Karpas-422 (cell line): ENCODE results near the gene ZBTB42. TPM values are rescaled to one million over a fixed set of nuclear protein-coding genes. Genes with fewer than 3 reads are reported as not detected.

Source experiments
- DNase-seq: peaks from one replicate; pipeline ENCODE4 v3.0.0-alpha.2; 2015
- H2AFZ ChIP-seq: fragments of 200-600 bp; sonication (generic); 2 replicates; pipeline ENCODE4 v1.6.1; 2014; ENCODE audit warnings: antibody characterized with exemption, low read length, mixed read lengths
- H3K27ac ChIP-seq: fragments of 200-600 bp; sonication (generic); 2 replicates; pipeline ENCODE4 v1.5.1; 2014; ENCODE audit warnings: mild to moderate bottlenecking, low read length, moderate library complexity
- H3K27me3 ChIP-seq: fragments of 200-600 bp; sonication (generic); 2 replicates; pipeline ENCODE4 v1.6.1; 2014; ENCODE audit warnings: low read length, mixed read lengths
- H3K36me3 ChIP-seq: fragments of 200-600 bp; sonication (generic); 2 replicates; pipeline ENCODE4 v1.6.1; 2014; ENCODE audit warnings: low read length, mixed read lengths; ENCODE audit not compliant: insufficient read depth
- H3K4me1 ChIP-seq: fragments of 200-600 bp; sonication (generic); 2 replicates; pipeline ENCODE4 v1.6.1; 2014; ENCODE audit warnings: mild to moderate bottlenecking, low read length, mixed read lengths
- H3K4me2 ChIP-seq: fragments of 200-600 bp; sonication (generic); 2 replicates; pipeline ENCODE4 v1.6.1; 2014; ENCODE audit warnings: low read length, low read depth, mild to moderate bottlenecking; ENCODE audit not compliant: poor library complexity, severe bottlenecking
- H3K4me3 ChIP-seq: fragments of 200-600 bp; sonication (generic); 2 replicates; pipeline ENCODE4 v1.5.1; 2014; ENCODE audit warnings: mild to moderate bottlenecking, antibody characterized with exemption, low read length, mixed read lengths
- H3K79me2 ChIP-seq: fragments of 200-600 bp; sonication (generic); 2 replicates; pipeline ENCODE4 v1.6.1; 2014; ENCODE audit warnings: mild to moderate bottlenecking, low read length, mixed read lengths
- H3K9ac ChIP-seq: fragments of 200-600 bp; sonication (generic); 2 replicates; pipeline ENCODE4 v1.6.0; 2014; ENCODE audit warnings: low read length
- H3K9me2 ChIP-seq: fragments of 200-600 bp; sonication (generic), shearing (Covaris generic); replicated peaks from 2 replicates; pipeline ENCODE4 v1.6.0; 2014; ENCODE audit warnings: mild to moderate bottlenecking, low read length, moderate library complexity; ENCODE audit not compliant: insufficient read depth
- H3K9me3 ChIP-seq: fragments of 300-700, 200-600 bp; sonication (generic); 2 replicates; pipeline ENCODE4 v1.6.1; 2014; ENCODE audit warnings: low read length, mixed read lengths
- H4K20me1 ChIP-seq: fragments of 200-600 bp; sonication (generic); 2 replicates; pipeline ENCODE4 v1.6.1; 2014; ENCODE audit warnings: mild to moderate bottlenecking, antibody characterized with exemption, low read length, low read depth; ENCODE audit not compliant: insufficient read depth
- total RNA-seq: library from RNA; depleted of rRNA; stranded (reverse); fragments of >200 nt; shearing (Covaris generic); gene quantifications from 2 replicates; pipeline ENCODE4 v1.2.3, GENCODE V29; 2014; ENCODE audit warnings: low replicate concordance

The ZBTB42 gene
- total RNA-seq, 1 experiment from 2014 or later = 0.45 TPM

GRCh38 chr14:104772707-104773504 lies 28.0 kb upstream of the ZBTB42 start:
- Histone ChIP-seq H2AFZ (no peak overlapping the region), H3K4me3 (no peak overlapping the region), H3K4me1 (peaks cover 5% of the 10 kb centered on the region), H3K9me2 (no peaks in the 10 kb centered on the region), H3K9me3 (peaks cover 7% of the 10 kb centered on the region; the same call in 1 of the 2 replicates), H3K27me3 (no peaks in the 10 kb centered on the region), H4K20me1 (0 out of 2 replicates have a peak, but pooled peaks cover 8% of the 10 kb centered on the region), H3K27ac (no peak overlapping the region), H3K79me2 (no peaks in the 10 kb centered on the region), H3K36me3 (peaks cover 58% of the 10 kb centered on the region), H3K9ac (no peak overlapping the region), H3K4me2 (no peak overlapping the region)
- DNase-seq = no peak

GRCh38 chr14:104773505-104774452 lies 27.1 kb upstream of the ZBTB42 start:
- Histone ChIP-seq H2AFZ (no peak overlapping the region), H3K36me3 (peaks cover 59% of the 10 kb centered on the region), H3K4me3 (no peak overlapping the region), H3K9me2 (no peaks in the 10 kb centered on the region), H3K9ac (no peak overlapping the region), H3K9me3 (peaks cover 7% of the 10 kb centered on the region; the same call in 1 of the 2 replicates), H3K79me2 (no peaks in the 10 kb centered on the region), H3K4me1 (peaks cover 3% of the 10 kb centered on the region), H3K27me3 (no peaks in the 10 kb centered on the region), H4K20me1 (peaks cover 17% of the 10 kb centered on the region; the same call in 1 of the 2 replicates), H3K4me2 (no peak overlapping the region), H3K27ac (no peak overlapping the region)
- no peak for DNase-seq

- Histone ChIP-seq H3K27me3 (no peaks in the 10 kb centered on the region), H3K4me1 (no peaks in the 10 kb centered on the region), H3K9ac (no peak overlapping the region), H2AFZ (no peak overlapping the region), H4K20me1 (peaks cover 17% of the 10 kb centered on the region; the same call in 1 of the 2 replicates), H3K4me3 (no peak overlapping the region), H3K79me2 (no peaks in the 10 kb centered on the region), H3K36me3 (peaks cover 59% of the 10 kb centered on the region), H3K4me2 (no peak overlapping the region), H3K9me2 (no peaks in the 10 kb centered on the region), H3K27ac (no peak overlapping the region), H3K9me3 (peaks cover 7% of the 10 kb centered on the region; the same call in 1 of the 2 replicates)
- no peak for DNase-seq
Measured at GRCh38 chr14:104774453-104775072, 26.3 kb upstream of the ZBTB42 start.

- H3K4me1 ChIP-seq = no peaks in the 10 kb centered on the region
- H3K79me2 ChIP-seq = no peaks in the 10 kb centered on the region
- no peak overlapping the region for H3K4me3 ChIP-seq
- H3K27me3 ChIP-seq = no peaks in the 10 kb centered on the region
- no peak overlapping the region for H2AFZ ChIP-seq
- H3K4me2 ChIP-seq = no peak overlapping the region
- peaks cover 7% of the 10 kb centered on the region; the same call in 1 of the 2 replicates for H3K9me3 ChIP-seq
- H3K9ac ChIP-seq = no peak overlapping the region
- peaks cover 59% of the 10 kb centered on the region for H3K36me3 ChIP-seq
- no peaks in the 10 kb centered on the region for H3K9me2 ChIP-seq
- no peak for DNase-seq
- peaks cover 17% of the 10 kb centered on the region; the same call in 1 of the 2 replicates for H4K20me1 ChIP-seq
- H3K27ac ChIP-seq = no peak overlapping the region
Measured at GRCh38 chr14:104775073-104775489, 25.8 kb upstream of the ZBTB42 start.

- H3K9me2 ChIP-seq = no peaks in the 10 kb centered on the region
- no peak overlapping the region for H3K4me3 ChIP-seq
- H3K4me2 ChIP-seq = no peak overlapping the region
- H3K9ac ChIP-seq = no peak overlapping the region
- DNase-seq = no peak
- H3K27me3 ChIP-seq = no peaks in the 10 kb centered on the region
- H2AFZ ChIP-seq = no peak overlapping the region
- no peaks in the 10 kb centered on the region for H3K79me2 ChIP-seq
- peaks cover 50% of the 10 kb centered on the region for H3K36me3 ChIP-seq
- H3K9me3 ChIP-seq = peaks cover 3% of the 10 kb centered on the region; the same call in 1 of the 2 replicates
- H3K27ac ChIP-seq = no peak overlapping the region
- H3K4me1 ChIP-seq = no peaks in the 10 kb centered on the region
- peaks cover 19% of the 10 kb centered on the region; the same call in 1 of the 2 replicates for H4K20me1 ChIP-seq
Measured at GRCh38 chr14:104776481-104776880, 24.4 kb upstream of the ZBTB42 start.

- Histone ChIP-seq H3K79me2 (no peaks in the 10 kb centered on the region), H3K4me3 (no peak overlapping the region), H3K36me3 (peaks cover 43% of the 10 kb centered on the region), H2AFZ (no peak overlapping the region), H3K4me1 (no peaks in the 10 kb centered on the region), H3K27ac (no peak overlapping the region), H3K9me2 (no peaks in the 10 kb centered on the region), H4K20me1 (peaks cover 22% of the 10 kb centered on the region; the same call in 1 of the 2 replicates), H3K27me3 (no peaks in the 10 kb centered on the region), H3K9me3 (no peaks in the 10 kb centered on the region), H3K4me2 (no peak overlapping the region), H3K9ac (no peak overlapping the region)
- DNase-seq = no peak
Measured at GRCh38 chr14:104776961-104777807, 23.7 kb upstream of the ZBTB42 start.

GRCh38 chr14:104777808-104778249 lies 23.1 kb upstream of the ZBTB42 start:
- Histone ChIP-seq H3K36me3 (peaks cover 37% of the 10 kb centered on the region), H4K20me1 (peaks cover 22% of the 10 kb centered on the region; the same call in 1 of the 2 replicates), H3K4me3 (no peak overlapping the region), H2AFZ (no peak overlapping the region), H3K27ac (no peak overlapping the region), H3K9me2 (no peaks in the 10 kb centered on the region), H3K9me3 (no peaks in the 10 kb centered on the region), H3K27me3 (no peaks in the 10 kb centered on the region), H3K4me2 (no peak overlapping the region), H3K9ac (no peak overlapping the region), H3K79me2 (no peaks in the 10 kb centered on the region), H3K4me1 (no peaks in the 10 kb centered on the region)
- no peak for DNase-seq
